ENCODE measurements around the gene RNPS1. TPM values are rescaled to one million over a fixed set of nuclear protein-coding genes. Genes with fewer than 3 reads are reported as not detected.
A peak's percentile ranks its signal among the peaks of the same experiment; 100 is the strongest.

The RNPS1 gene, protein sequence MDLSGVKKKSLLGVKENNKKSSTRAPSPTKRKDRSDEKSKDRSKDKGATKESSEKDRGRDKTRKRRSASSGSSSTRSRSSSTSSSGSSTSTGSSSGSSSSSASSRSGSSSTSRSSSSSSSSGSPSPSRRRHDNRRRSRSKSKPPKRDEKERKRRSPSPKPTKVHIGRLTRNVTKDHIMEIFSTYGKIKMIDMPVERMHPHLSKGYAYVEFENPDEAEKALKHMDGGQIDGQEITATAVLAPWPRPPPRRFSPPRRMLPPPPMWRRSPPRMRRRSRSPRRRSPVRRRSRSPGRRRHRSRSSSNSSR
- 100 to 1,000 TPM in 1 of 2 donors, 10 to 100 TPM in 1; 98.8 to 120 TPM for total RNA-seq
- long read RNA-seq, transcript RNPS1-202 (8 exons, 2,241 nt), result major isoform, 54 of 105 reads
- long read RNA-seq, transcript RNPS1-220 (7 exons, 2,037 nt), result minor isoform, 34 of 105 reads
- long read RNA-seq, transcript RNPS1-203 (8 exons, 2,069 nt), result minor isoform, 8 of 105 reads
- long read RNA-seq, partial matches to known transcripts, result 0 of 105 reads
- long read RNA-seq, other reads (novel, unspliced or antisense), result 4 of 105 reads

DNA sequence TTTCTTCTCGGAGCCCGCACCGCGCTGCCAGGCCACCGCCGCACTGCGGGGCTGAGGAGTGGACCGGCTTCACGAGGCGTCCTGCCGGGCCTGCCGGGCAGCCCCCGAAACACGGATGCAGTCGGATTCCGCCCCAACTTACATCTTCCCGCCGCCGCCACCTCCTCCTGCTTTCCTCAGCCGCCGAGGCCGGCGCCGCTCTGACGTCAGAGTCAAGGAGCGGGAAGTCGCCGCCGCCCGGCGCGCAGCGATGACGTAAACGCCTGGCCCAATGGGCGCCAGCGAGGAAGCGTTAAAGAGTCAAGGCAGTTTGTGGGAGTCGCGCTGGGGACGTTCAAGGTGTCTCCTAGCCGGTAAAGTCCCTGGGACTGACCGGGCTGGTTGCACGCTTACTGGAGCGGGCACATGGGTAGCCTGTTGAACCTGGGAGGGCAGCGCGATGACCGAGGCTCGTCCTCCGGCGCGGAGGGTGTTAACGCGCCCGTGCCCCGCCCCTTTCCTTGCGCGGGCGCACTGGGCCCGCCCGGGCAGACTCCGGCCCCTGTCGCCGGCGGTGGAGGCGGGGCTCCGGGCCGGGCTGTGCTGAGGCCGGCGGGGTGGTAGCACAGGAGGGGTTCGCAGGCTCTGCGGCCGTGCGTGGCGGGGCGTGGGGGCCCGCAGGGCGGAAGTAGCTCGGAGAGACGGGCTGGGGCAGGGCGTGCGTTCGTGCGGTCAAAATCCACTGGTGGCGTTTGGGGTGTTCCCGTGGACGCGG is at the start of gene RNPS1:
Gene RNPS1 (minus strand): TSS at position 214 of the 754 bp plus-strand sequence. CDS start 3,483 bp downstream, outside the sequence.
- DNase-seq (peak; percentile 98), ATAC-seq (peak; percentile 97 to 98)
- intact Hi-C loops (cut with DNase I), result no loop called here

GRCh38 chr16:2317231-2318020 is 49.5 kb upstream of the RNPS1 start:
- ATAC-seq, result no peak
- intact Hi-C loops (cut with DNase I), result no loop called here
- no peak for DNase-seq

GRCh38 chr16:2308089-2308962 is 40.4 kb upstream of the RNPS1 start:
- no peak for DNase-seq
- no peak for ATAC-seq
- intact Hi-C loops (cut with DNase I), result no loop called here

GRCh38 chr16:2299915-2300192 is 31.9 kb upstream of the RNPS1 start:
- DNase-seq (no peak), ATAC-seq (no peak)
- intact Hi-C loops (cut with DNase I), result no loop called here

DNA sequence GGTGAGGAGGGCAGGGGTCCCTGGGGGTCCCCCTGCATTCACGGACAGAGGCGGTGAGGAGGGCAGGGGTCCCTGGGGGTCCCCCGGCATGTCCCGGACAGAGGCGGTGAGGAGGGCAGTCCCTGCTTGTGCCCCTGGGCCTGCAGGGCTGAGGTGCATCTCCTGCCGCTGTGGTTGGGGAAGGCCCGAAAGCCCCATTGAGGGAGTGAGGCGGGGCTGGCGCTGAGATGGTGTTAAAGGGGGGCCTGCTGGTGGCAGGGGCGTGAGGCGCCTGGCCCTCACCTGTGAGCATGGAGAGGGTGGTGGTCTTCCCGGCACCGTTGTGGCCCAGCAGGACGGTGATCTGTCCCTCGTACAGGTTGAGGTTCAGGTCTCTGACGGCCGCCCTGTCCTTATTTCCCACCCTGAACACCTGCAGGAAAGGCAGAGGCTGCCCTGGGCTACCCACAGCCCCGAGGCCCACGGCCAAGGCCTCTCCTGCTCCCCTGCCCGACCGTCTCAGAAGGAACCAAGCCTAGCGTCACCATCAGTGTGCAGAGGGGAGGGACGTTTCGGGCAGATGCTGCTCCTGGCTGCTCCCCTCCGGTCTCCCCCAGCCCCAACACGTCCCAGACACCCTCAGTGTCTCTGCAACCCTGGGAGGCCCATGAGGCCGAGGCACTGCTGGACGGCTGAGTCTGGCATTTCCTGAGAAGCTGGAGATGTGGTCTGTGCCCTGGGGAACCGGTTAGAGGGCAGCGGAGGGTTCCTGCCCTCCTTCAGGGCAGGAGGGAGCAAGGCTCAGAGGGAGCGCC is 31.4 kb upstream of the RNPS1 start:
- no peak for ATAC-seq
- intact Hi-C loops (cut with DNase I), result no loop called here
- DNase-seq, result no peak

DNA sequence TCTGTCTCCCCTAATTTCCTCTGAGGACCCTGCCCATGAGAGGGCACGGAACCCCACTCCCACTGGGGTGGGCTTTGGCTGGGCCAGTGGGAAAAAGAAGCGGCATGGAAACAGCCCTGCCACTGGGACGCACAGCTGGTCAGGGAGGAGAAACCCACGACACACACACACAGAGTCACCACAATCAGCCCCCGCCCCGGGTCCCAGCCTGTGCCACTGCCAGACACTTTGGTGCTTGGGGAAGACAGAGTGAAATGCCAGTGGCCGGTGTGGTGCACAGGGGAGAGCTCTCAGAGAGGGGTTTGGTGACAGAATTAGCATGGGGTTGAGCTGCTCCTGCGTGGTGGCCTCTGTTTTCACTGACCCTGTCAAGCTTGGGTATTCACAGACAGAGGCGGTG is 30.7 kb upstream of the RNPS1 start:
- DNase-seq (no peak), ATAC-seq (no peak)
- intact Hi-C loops (cut with DNase I), result no loop called here

GRCh38 chr16:2297506-2297860 is 29.6 kb upstream of the RNPS1 start:
- ATAC-seq (no peak), DNase-seq (no peak)
- intact Hi-C loops (cut with DNase I), result no loop called here

GRCh38 chr16:2296661-2297505 is 29.0 kb upstream of the RNPS1 start:
- no peak for DNase-seq
- peak; percentile 72 to 81 for ATAC-seq
- intact Hi-C loops (cut with DNase I), result no loop called here

- ATAC-seq (no peak), DNase-seq (no peak)
- intact Hi-C loops (cut with DNase I), result no loop called here
Observed at GRCh38 chr16:2295056-2295798, 27.3 kb upstream of the RNPS1 start.

DNA sequence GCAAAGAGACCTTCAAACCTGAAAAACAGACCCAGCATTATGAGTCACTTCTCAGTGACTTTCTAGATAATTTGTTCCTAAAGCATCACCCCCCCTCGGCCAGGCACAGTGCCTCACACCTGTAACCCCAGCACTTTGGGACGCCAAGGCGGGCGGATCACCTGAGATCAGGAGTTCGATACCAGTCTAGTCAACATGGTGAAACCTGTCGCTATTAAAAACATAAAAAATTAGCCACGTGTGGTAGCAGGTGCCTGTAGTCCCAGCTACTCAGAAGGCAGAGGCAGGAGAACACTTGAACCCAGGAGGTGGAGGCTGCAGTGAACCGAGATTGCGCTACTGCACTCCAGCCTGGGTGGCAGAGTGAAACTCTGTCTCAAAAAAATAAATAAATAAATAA is 24.3 kb upstream of the RNPS1 start:
- no peak for ATAC-seq
- intact Hi-C loops (cut with DNase I), result no loop called here
- no peak for DNase-seq

DNA sequence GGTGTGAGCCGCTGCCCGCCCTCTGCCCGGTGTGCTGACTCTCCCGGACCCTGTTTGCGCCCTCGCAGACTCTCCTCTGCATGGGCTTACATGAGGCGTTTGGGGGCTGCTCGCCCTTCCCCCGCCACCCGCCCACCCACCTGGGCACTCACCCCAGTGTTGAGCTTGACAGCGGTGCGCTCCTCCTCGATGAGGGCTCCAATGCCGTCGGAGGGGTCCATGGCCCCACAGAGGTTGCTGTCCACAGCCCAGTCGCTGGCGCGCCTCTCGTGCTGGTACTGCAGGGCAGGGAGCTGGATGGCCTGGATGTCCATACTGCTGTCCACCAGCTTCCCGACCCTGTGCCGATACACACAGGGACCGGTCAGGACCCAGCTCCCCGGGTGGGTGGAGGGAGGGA is 21.4 kb upstream of the RNPS1 start:
- ATAC-seq (no peak), DNase-seq (no peak)
- intact Hi-C loops (cut with DNase I), result no loop called here

- no peak for ATAC-seq
- no peak for DNase-seq
- intact Hi-C loops (cut with DNase I), result no loop called here
Observed at GRCh38 chr16:2288726-2289125, 20.8 kb upstream of the RNPS1 start.

DNA sequence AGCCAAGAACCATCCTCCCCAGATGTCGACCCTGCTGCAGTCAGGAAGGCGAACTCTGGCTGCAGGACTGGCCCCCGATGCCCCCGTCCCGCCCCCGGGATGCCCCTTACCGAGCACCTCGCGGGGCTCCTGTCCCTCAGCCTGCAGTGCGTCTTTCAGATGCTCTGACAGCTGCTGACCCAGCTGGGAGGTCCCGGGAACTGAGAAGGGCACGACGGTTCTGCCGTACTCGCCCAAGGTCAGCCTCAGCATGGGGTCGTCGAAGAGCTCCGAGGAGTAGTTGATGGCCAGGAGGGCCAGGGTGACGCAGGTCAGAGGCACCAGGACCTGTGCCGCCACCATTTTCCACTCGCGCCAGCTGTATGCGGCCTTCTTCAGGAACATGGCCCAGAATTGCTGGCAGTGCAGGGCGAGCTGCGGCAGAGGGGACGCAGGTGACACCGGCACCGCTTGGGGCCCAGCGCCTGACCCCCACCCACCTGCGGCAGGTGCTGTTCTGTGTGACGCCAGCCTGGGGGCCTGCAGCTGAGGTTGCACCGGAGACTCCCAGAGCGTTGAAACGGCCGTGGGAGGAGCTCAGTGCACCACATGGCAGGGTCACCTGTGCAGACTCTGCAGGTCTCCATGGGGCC is 20.1 kb upstream of the RNPS1 start:
- ATAC-seq, result no peak
- no peak for DNase-seq
- intact Hi-C loops (cut with DNase I), result no loop called here

- DNase-seq (no peak), ATAC-seq (no peak)
- intact Hi-C loops (cut with DNase I), result no loop called here
Observed at GRCh38 chr16:2286550-2286949, 18.6 kb upstream of the RNPS1 start.

DNA sequence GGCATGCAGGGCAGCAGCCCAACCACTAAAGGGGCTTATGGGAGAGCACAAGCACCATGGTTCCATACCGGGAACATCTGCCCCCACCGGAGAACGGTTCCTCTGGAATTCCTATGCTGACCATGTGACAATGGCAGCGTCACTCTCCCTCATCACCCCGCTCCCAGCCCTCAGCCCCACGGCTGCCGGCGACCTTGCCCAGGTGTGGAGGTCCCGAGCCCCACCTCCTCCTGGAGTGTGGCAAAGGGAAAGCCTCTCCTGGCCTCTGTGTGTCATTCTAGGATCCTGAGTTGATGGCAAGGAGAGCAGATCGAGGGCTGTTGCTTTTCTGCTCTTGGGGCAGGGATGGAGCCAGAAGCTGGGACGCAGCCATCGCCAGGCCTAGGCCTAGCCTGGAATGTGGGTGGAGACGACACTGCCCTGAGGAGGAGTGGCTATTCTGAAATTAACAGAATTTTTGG is 17.8 kb upstream of the RNPS1 start:
- DNase-seq (no peak), ATAC-seq (peak in 1 of 2 donors; percentile 53)
- intact Hi-C loops (cut with DNase I), result no loop called here
